ENCODE measurements around the gene THSD4. TPM values are rescaled to one million over a fixed set of nuclear protein-coding genes. Genes with fewer than 3 reads are reported as not detected.

THSD4 gene
- total and polyA plus RNA-seq, 4 donors: 6.0 to 42.4 (median 18.5) TPM

DNA sequence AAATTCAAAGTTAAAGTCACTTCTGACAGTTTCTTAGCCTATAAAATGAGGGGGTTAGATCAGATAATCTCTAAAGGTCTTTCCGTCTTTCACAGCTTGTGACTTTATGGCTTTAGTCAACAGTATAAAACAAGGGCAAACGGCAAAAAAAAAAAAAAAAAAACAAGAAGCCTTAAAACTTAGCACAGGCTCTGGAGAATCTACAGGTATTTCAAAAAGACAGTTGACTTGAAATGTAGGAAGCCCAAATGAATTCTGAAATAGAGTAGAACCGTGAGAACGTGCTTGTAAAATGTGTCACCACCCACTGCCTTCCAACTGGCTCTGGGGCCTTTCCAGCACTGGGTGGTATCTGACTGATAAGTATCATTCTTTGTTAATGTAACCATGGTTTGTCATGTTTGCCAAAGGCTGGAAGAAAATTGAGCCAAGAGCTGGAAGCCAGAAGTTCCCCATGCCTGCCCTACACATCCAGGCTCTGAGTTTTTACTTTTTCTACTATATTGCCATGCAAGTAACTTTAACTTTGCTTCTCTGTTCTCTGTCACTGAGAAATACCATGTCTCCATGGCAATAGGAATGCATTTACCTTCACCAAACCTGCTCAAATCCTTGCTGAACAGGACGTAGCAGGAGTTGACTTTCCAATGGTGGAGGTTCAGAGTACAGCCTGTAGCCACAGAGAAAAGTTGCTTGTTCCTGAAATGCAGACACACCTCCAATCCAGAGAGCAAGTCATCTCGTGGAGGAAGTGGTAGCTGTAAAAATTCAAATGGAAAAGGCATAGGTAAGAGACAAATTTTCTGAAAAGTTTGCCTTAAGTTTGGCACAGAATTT lies 35.8 kb upstream of the THSD4 start:
- Histone ChIP-seq H3K9ac (ENCODE audit: insufficient read depth in 1 of 2, low read length in 2 of 2) (no peak overlapping the region), H3K36me3 (ENCODE audit: control insufficient read depth in 4 of 4, insufficient read depth in 4 of 4, low read length in 4 of 4) (no peaks in the 10 kb centered on the region), H3K4me1 (ENCODE audit: control insufficient read depth in 5 of 5, insufficient read depth in 5 of 5, low read length in 5 of 5) (peaks cover 0 to 6% (median 3%) of the 10 kb centered on the region in 5 donors), H3K27ac (ENCODE audit: low read depth in 1 of 2, low read length in 1 of 2) (no peak overlapping the region), H3K9me3 (ENCODE audit: control insufficient read depth in 4 of 4, insufficient read depth in 3 of 4, low read length in 3 of 4) (no peaks in the 10 kb centered on the region), H3K27me3 (ENCODE audit: control insufficient read depth in 3 of 3, insufficient read depth in 3 of 3, low read length in 2 of 3) (no peaks in the 10 kb centered on the region), H3K4me3 (no peak overlapping the region)
- ATAC-seq (ENCODE audit: insufficient read depth, low FRiP score) (no peak), DNase-seq (peak in 1 of 3 donors; percentile 36)
- 42 to 54% methylated on average over 6 of the region's 6 CpGs for WGBS, 2 donors
- TF ChIP-seq, protein P1, sequence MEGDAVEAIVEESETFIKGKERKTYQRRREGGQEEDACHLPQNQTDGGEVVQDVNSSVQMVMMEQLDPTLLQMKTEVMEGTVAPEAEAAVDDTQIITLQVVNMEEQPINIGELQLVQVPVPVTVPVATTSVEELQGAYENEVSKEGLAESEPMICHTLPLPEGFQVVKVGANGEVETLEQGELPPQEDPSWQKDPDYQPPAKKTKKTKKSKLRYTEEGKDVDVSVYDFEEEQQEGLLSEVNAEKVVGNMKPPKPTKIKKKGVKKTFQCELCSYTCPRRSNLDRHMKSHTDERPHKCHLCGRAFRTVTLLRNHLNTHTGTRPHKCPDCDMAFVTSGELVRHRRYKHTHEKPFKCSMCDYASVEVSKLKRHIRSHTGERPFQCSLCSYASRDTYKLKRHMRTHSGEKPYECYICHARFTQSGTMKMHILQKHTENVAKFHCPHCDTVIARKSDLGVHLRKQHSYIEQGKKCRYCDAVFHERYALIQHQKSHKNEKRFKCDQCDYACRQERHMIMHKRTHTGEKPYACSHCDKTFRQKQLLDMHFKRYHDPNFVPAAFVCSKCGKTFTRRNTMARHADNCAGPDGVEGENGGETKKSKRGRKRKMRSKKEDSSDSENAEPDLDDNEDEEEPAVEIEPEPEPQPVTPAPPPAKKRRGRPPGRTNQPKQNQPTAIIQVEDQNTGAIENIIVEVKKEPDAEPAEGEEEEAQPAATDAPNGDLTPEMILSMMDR (IDR thresholded peaks at IDR 0.05; ENCODE audit: control extremely low read depth, extremely low read depth): no peak

- TF ChIP-seq, protein P1 (IDR thresholded peaks at IDR 0.05; ENCODE audit: control extremely low read depth, extremely low read depth): no peak
- Histone ChIP-seq H3K27me3 (ENCODE audit: control insufficient read depth in 3 of 3, insufficient read depth in 3 of 3, low read length in 2 of 3) (no peaks in the 10 kb centered on the region), H3K9me3 (ENCODE audit: control insufficient read depth in 4 of 4, insufficient read depth in 3 of 4, low read length in 3 of 4) (no peaks in the 10 kb centered on the region), H3K27ac (ENCODE audit: low read depth in 1 of 2, low read length in 1 of 2) (no peak overlapping the region), H3K4me3 (no peak overlapping the region), H3K9ac (ENCODE audit: insufficient read depth in 1 of 2, low read length in 2 of 2) (no peak overlapping the region), H3K36me3 (ENCODE audit: control insufficient read depth in 4 of 4, insufficient read depth in 4 of 4, low read length in 4 of 4) (no peaks in the 10 kb centered on the region), H3K4me1 (ENCODE audit: control insufficient read depth in 5 of 5, insufficient read depth in 5 of 5, low read length in 5 of 5) (peaks cover 0 to 6% (median 3%) of the 10 kb centered on the region in 5 donors)
- WGBS, 2 donors: 93 to 94% methylated on average over 7 of the region's 7 CpGs
- no peak for DNase-seq
- no peak for ATAC-seq (ENCODE audit: insufficient read depth, low FRiP score)
Observed at GRCh38 chr15:71080166-71080565, 35.1 kb upstream of the THSD4 start.

DNA sequence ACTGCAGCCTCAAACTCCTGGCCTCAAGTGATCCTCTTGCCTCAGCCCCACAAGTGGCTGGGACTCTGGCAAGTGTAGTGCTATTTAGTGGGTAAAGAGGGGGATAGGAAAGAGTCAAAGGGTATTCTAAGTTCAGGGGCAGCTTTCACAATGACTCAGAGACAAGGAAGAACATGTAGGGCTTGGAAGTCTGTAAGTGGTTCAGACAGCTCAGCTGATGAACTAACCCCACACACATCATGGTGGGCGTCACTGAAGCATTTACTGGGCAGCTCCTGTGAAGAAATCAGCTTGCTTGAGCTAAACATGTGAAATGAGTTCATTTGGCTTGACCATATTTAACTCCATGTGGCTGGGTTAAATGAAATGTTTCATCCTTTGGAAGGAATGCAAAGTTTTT lies 34.6 kb upstream of the THSD4 start:
- ATAC-seq (ENCODE audit: insufficient read depth, low FRiP score): peak; percentile 30
- no peaks in the 10 kb centered on the region for H3K27me3 ChIP-seq (ENCODE audit: control insufficient read depth in 3 of 3, insufficient read depth in 3 of 3, low read length in 2 of 3)
- TF ChIP-seq, protein P1 (IDR thresholded peaks at IDR 0.05; ENCODE audit: control extremely low read depth, extremely low read depth): no peak
- peaks cover 0 to 6% (median 3%) of the 10 kb centered on the region in 5 donors for H3K4me1 ChIP-seq (ENCODE audit: control insufficient read depth in 5 of 5, insufficient read depth in 5 of 5, low read length in 5 of 5)
- H3K27ac ChIP-seq (ENCODE audit: low read depth in 1 of 2, low read length in 1 of 2): no peak overlapping the region
- H3K36me3 ChIP-seq (ENCODE audit: control insufficient read depth in 4 of 4, insufficient read depth in 4 of 4, low read length in 4 of 4): no peaks in the 10 kb centered on the region
- 66 to 81% methylated on average over 1 of the region's 1 CpG for WGBS, 2 donors
- H3K9me3 ChIP-seq (ENCODE audit: control insufficient read depth in 4 of 4, insufficient read depth in 3 of 4, low read length in 3 of 4): no peaks in the 10 kb centered on the region
- DNase-seq: no peak
- H3K4me3 ChIP-seq: no peak overlapping the region
- H3K9ac ChIP-seq (ENCODE audit: insufficient read depth in 1 of 2, low read length in 2 of 2): no peak overlapping the region

Measured in lung (tissue), 12 donors.